Spleen (tissue), 7 donors: ENCODE measurements around the gene TRIP6.

Experiments
- POLR2AphosphoS5 ChIP-seq, 3 donors: sonication (generic); formaldehyde crosslinking; IDR thresholded peaks; one replicate each; pipeline ENCODE4 v1.5.1; 2017; ENCODE audit warnings: antibody characterized with exemption in 3 of 3
- TF ChIP-seq, protein P1 (sequence below), 11 experiments: fragments of 200-600 bp in 7 of 11; fragments of 450-650 bp in 4 of 11; sonication (generic) in 4 of 11; IDR thresholded peaks in 8 of 11; conservative IDR thresholded peaks in 3 of 11; 1 replicate in 7 of 11; 2 replicates in 4 of 11; pipeline versions ENCODE4 v1.4.0 to v1.8.0; 2016 to 2021; ENCODE audit warnings: antibody characterized with exemption in 11 of 11, inconsistent platforms in 4 of 11, mild to moderate bottlenecking in 1 of 11
- donor health status: DM: no; HTN: no; CAD: no; lungs with moderate emphysema.
- donor health status: DM: no; HTN: no; CAD: no.
- donor health status: DM: no; HTN: no; CAD: no.

DNA sequence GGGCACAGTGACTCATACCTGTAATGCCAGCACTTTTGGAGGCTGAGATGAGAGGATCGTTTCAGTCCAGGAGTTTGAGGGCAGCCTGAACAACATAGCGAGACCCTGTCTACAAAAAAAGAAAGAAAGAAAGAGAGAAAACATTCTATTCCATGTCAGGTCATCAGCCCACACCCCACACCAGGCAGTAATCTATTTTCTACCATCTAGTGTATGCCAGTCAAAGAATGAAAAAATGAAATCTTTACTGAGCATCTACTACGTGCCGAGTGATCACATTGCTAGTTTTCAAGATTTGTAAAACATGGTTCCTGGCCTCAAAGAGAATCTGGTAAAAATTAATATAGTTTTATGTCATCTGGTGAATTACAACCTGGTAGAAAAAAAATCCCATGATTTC lies 36.8 kb upstream of the TRIP6 start:
- TF ChIP-seq, protein P1, sequence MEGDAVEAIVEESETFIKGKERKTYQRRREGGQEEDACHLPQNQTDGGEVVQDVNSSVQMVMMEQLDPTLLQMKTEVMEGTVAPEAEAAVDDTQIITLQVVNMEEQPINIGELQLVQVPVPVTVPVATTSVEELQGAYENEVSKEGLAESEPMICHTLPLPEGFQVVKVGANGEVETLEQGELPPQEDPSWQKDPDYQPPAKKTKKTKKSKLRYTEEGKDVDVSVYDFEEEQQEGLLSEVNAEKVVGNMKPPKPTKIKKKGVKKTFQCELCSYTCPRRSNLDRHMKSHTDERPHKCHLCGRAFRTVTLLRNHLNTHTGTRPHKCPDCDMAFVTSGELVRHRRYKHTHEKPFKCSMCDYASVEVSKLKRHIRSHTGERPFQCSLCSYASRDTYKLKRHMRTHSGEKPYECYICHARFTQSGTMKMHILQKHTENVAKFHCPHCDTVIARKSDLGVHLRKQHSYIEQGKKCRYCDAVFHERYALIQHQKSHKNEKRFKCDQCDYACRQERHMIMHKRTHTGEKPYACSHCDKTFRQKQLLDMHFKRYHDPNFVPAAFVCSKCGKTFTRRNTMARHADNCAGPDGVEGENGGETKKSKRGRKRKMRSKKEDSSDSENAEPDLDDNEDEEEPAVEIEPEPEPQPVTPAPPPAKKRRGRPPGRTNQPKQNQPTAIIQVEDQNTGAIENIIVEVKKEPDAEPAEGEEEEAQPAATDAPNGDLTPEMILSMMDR (IDR thresholded peaks at IDR 0.05 in 8 of 11, conservative IDR thresholded peaks at IDR 0.05 in 3 of 11) = no peak
- TF ChIP-seq POLR2AphosphoS5 (IDR thresholded peaks at IDR 0.05) = no peak
